OCI-M1 (cell line): Measurements from ENCODE around the gene IWS1.
"Not testable (repeated sequence)": the region's sequence is repeated elsewhere in the genome, so short reads cannot be mapped to it uniquely, and the experiment has no call there.

Source experiments
- DNase-seq: peaks from one replicate; lab custom pipeline; 2025; lab: John Stamatoyannopoulos, UW

The IWS1 gene

DNA sequence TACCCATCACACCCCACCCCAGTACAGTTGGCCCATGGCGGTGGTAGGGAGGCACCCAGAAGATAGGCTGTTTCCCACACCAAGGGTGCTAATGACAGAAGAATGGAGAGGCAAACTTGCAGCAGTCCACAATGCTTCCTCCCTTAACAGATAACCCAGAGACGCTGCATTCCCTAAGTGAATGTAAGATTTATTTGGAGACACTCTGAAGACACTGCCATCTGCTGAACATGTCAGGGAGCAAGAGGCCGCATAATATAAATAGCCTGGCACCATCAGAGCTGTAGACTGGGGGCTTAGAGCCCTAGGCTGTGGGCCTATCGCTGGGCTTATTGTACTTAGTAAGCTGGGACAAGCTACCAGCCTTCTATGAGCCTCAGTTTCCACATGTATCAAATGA, 2.2 kb upstream of the IWS1 start:
- peak; percentile 45 for DNase-seq

DNA sequence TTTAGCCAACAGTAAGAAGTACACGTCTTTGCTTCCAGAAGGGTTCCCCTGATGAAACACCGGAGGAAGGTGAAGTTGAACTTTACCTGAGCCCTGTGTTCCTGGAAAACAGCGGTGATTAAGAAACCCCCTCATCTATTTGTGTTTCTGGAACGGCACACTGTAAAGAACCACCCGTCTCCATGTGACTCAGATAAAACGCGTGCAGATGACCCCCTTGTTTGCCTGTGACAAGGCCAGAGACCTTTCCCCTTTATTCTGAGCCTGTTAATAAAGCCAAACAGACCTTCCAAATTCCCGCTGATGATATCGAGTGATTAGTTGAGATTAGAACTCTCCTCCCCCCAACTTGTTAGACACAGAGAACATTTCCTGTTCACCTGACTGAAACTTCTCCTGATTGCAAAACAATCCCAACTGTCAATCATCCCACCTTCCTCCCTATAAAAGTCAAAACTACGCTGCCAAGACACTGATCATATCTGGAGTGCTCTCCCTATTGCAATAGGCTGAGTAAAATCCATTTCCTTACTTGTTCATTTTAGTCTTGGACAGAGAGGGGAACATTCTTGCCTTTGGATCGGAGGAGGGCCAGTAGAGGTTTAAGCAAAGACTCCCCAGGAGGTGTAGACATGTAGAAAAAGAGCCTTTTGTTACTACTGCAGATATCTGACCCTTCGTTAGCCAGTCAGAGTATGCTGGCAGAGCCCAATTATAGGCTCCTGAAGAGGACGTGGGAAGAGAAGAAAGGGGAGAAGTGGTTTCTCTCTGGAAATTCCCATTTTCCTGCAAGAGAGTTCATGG, 914 bp upstream of the IWS1 start:
- DNase-seq: peak; percentile 75

DNA sequence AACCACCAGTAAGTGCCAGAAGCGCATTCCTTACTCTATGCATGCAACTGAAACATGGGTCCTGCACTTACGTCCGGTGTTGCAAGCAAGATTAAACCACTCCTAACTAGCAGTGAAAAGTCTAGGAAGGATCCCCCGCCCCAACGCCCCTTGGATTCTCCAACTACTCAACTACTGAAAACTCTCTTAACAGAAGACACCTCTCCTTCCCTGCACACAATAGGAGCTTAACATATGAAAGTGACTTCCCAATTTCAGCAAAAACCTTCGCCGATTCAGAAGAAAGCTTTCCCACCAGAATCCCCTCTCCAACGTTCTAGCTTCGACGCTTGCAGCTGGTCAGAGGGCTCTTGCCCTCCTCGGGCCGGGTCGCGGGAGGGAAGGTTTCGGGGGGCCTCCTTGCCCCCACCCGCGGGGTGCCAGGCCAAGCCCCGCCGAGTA, 578 bp downstream of the IWS1 start:
- peak; percentile 46 for DNase-seq

DNA sequence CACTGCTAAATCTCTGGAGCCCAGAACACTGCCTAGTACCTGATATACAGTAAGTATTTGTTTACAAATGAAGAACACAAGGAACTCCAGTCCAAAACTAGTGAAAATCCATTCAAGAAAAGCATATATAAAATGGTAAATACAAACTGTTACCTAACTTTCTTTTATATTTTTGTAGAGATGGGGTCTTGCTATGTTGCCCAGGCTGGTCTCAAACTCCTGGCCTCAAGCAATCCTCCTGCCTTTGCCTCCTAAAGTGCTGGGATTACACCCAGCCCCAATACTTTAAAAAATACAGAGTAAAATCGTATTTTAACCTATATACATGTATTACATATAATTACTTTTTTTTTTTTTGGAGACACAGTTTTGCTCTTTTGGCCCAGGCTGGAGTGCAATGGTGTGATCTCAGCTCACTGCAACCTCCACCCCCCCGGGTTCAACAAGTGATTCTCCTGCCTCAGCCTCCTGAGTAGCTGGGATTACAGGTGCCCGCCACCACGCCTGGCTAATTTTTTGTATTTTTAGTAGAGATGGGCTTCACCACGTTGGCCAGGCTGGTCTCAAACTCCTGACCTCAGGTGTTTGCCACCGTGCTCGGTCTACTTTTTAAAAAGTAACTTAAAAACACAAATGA, 2.0 kb downstream of the IWS1 start:
- DNase-seq: not testable (repeated sequence)

DNA sequence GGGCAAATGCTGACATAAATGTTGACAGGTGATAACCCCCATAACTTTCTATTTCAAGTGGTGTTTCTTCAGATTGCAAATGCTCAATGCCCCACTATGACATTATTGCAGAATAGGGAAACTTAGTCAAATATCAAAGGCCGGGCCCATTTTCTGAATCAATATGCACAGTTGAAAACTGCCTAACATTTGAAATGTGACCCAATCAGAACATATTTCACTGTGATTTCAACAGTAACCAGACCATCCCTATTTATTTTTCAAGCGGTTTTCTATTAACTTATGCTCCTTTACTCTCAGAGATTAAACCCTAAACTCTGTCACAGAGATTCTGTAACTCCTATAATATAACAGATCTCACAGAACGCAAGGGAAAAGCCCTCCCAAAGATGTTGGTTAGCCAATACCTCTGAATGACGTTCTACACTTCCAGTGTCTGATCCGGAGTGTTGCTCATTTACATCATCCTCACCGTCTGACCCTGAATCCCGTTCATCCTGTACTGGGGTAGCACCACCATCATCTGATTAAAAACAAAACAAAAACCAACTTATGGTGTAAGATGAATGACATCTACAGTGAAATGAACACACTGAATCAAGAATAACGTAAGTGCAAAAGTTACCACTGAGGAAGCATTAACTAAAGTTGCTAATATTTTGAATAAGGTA, 2.9 kb downstream of the IWS1 start:
- DNase-seq: no peak

DNA sequence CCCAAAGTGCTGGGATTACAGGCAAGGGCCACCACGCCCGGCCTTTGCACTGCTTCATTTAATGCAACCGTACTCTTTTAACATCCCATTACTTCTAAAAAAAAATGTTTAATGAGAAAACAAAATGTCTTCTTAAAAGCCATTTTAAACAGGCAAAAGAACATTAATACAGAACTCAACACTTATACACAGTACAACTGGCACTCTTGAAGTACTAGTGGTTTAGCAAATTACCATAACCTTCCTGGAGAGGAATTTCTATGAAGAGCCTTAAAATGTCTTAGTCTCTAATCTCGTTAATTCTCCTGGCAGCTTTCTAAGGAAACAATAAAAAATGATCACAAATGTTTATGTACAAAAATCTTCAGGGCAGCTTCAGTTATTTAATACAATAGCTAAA, 5.9 kb downstream of the IWS1 start:
- no peak for DNase-seq

DNA sequence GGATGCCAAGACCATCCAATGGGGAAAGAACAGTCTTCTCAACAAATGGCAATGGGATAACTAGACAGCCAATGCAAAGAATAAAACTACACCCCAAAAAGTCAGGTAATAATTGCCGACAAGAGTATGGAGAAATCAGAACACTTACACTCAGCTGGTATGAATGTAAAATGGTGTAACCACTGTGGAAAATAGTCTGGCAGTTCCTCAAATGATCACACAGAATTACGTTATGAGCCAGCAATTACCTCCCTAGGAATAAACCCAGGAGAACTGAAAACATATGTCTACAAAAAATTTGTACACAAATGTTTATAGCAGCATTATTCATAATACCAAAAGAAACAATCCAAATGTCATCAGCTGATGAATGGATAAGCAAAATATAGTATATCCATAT, 8.8 kb downstream of the IWS1 start:
- no peak for DNase-seq

DNA sequence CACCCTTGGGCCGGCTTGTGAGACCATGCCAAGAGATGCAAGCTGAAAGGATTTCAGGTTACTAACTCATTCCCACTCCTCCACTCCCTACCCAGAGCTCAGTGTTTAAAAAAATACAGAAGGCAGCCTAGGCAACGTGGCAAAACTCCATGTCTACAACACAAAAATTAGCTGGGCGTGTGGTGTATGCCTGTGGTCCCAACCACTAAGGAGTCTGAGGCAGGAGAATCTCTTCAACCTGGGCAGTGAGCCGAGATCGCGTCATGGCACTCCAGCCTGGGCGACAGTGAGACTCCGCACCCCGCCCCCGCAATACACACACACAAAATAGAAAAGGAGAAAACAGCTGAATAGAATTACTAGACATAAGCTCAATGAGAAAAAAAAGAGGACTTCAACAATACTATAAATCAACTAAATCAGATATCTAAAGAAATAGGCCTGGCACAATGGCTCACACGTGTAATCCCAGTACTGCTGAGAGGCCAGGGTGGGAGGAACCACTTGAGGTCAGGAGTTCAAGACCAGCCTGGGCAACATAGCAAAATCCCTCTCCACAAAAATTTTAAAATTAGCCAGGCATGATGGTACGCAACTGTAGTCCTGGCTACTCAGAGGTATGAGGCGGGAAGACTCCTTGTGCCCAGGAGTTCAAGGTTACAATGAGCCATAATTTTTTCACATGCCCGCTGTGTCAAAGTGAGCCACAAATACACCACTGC, 10.1 kb downstream of the IWS1 start:
- DNase-seq: no peak

DNA sequence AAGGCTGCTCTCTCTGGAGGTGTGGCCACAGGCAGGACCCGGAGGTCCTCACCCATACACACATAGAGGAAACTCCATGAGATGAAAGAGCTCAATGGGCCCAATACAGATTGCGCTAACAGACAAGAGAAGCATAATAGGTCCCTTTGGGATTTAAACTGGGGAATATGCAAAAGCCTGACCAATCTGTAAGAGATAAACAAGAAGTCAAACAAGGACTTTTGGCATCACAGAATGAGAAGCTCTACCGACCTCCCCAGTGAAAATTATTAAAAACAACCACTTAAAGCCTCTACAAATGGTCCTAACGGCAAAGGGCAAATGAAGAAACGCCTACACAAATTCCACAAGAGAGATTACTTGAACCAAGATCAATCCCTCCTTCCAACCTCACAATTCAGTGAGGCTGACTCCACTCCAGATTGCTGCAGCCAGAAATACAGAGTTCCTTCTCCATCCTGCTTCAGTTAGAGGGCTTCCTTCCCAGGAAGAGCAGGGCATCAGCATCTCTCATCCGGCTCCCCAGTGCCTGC, 10.8 kb downstream of the IWS1 start:
- no peak for DNase-seq

DNA sequence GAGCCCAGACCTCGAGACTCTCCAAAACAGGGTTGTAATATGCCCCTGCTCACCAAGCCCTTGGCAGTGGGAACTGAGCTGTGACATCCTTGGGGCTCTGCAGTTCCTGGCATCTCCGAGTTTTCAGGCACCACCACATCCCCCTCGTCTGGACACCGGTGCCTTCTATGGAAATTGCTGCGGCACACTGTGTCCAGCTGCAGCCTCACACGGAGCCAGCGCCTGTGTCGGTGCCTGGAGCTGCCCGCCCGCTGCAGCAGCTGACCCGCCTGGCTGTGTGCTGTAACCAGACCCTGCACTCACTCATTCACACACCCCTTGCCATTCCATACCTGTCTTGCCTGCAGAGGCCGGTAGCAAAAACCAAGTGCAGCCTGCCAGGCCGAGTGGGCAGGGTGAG, 11.8 kb downstream of the IWS1 start:
- no peak for DNase-seq

DNA sequence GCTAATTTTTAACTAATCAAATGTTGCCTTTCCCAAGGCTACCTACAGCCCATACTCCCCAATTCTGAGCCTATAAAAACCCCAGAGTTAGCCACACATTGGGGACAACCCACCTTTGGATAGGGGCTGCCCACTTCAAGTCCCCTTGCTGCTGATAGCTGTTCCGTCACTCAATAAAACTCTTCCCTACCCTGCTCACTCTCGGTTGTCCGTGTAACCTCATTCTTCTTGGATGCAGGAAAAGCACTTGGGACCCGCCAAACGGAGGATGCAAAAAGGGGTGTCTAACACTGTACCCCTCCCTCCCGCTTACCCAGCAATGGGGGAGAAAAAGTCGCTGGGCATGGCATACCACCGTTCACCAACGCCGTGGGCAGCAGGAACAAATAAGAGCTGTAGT, 12.2 kb downstream of the IWS1 start:
- DNase-seq: no peak

DNA sequence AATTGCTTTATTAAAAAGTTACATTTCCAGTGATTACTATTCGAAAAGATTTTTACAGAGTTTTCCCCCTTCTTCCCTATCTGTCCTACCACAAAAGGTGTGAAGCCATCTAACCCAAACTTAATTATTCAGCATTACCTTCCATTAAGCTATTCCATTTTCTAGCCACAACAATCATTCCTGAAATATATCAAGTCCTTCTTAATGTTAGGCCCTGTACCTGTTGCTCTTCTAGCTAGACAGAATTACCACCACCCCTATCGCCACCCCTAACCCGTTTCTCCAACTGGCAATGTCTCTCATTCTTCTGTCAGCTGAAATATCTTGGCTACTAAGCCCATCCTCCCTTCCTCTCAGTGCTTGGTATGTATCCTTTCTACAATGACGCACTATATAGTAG, 13.9 kb downstream of the IWS1 start:
- no peak for DNase-seq

DNA sequence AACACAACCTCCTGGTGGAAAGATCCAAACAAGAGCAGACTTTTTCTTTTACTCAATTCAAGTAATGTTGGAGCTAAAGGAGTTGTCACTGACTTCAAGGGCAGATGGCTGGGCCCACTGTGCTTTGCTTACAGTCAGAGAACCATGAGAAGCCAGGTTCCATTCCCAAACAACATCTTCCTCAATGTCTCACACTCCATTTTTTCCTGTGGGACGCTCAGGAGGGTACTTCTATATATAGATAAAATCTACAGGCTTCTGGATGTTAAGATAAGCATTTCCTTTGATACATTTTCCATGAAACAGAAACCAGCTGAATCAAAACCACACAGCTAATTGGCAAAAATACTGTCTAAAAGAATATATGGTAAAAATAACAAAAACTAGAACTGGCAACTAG, 14.4 kb downstream of the IWS1 start:
- peak; percentile 31 for DNase-seq

DNA sequence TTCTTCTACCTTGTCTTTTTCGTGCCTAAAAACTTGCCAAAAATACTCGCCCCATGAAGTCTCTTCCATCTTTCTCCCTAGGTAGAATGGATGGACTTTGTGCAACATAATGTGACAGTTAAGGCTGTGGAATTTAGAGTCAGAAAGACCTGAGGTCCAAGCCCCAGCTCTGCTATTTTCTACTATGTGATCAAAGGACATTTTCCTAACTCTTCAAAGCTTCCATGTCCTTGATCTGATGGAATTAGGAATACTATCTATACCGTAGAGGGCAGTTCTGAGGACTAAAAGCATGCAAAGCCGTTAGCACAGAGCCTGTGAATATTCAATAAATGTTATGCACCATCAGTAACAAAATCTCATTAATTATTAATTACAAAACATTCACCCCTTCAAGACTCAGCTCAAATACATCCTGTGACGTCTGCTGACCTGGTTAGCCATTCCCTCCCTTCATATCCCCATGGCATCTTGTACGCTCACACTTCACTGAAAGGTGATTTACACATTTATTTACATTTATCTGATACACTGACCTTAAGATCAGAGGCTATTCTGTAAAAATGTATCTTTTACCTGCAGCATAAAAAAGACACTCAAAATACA, 15.1 kb downstream of the IWS1 start:
- no peak for DNase-seq

DNA sequence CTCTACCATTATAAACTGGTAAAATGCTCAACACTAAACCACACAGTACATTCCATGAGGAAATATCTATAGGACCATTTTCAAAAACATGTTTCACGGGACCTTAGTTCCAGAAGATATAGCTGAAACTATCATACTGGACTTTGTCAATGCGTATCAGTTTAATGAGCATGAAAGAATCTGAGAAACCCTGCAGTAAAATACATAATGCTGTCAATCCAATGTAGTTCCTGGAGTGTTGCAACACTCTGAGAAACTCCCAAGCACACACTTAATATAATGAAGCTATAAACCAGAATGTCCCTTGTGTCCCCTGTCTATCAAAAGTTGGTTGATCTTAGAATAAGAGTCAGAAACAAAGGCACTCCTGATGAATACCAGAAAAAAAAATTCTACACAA, 16.2 kb downstream of the IWS1 start:
- DNase-seq: peak; percentile 6

DNA sequence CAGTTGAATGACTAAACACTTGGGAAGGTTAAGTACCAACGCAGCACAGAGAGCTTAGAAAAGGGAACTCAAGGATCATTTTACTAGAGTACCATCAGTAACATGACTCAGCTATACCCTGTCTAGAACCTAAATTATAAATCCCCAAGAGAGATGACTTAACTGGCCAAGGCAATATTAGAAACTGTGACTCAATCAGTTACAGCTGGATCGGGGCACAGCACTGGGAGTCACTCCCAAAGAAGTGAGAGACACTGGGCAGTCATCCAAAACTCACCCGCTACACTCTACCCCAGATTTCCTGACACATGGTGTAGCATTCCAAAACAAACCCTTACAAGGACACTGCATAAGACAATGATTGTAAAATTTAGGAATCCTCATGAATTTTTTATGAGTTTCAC, 17.7 kb downstream of the IWS1 start:
- DNase-seq: peak; percentile 77

DNA sequence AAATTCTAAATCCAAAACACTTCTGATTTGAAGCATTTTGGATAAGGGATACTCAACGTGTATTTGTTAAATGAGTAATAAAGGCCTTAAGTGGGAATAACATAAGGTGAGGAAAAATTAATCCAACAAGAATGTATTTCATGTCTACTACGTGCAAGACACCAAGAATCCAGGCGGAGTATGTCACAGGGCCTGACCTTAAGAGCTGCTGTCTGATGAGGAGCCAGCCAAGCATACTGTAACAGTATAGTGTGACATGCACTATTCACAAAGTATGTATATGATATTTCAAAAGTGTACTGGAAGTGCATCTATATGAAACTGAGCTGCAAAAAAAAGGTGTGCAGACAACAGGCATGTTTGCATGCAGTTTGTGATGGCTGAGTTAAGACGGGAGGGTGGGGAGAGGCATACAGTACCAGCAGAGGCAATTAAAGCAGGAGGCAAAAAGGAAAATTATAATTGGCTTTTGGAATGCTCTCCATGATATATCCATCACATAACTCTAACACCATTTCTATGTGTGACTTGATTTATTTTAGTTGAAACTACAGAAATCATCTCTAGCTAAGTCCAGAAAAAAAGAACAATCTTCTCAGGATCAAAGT, 18.2 kb downstream of the IWS1 start:
- DNase-seq: no peak

DNA sequence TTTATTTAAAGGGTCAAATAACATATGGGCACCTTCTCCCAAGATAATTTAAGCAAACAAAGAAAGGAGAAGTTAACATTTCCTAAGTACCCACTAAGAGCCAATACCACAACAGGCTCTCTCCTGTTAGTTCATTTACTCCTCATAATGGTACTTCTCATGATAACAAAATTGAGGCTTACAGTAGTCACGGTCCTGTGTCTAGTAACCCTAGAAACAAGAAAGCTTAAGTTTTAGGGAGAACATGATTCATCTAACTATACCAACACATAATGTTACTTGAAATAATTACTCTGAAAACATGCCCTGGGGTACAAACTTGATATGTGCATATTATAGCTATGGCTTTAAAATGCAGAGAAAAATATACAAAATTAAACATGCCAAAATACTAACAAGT, 19.8 kb downstream of the IWS1 start:
- peak; percentile 21 for DNase-seq

DNA sequence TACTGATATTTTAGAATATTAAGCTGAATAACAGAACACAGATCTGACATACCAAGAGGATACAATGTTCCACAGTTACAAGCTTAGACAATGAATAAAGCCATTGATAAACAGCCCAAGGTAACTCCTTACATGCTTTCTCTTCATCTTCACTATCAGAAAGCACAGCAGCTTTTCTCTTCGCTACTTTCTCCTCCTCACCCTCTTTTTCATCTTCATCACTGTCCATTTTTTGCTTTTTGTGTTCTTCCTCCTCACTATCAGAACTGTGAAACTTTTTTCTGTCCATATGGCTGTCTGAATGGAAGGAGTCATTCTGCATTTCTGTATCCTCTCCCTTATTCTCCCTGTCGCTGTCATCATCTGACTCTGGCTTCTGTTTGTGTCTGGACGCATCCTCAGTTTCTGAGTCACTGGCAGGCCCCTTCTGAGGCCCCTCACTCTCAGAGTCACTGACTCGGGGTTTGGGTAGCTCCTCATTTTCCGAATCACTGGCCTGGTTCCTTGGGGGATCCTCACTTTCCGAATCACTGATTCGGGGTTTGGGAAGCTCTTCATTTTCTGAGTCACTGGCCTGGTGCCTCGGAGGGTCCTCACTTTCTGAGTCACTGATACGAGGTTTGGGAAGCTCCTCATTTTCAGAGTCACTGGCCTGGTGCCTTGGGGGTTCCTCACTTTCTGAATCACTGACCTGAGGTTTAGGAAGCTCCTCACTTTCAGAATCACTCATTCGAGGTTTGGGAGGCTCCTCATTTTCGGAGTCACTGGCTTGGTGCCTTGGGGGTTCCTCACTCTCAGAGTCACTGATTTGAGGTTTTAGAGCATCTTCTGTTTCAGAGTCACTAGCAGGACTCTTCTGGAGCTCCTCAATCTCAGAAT, 21.5 kb downstream of the IWS1 start:
- DNase-seq: no peak

DNA sequence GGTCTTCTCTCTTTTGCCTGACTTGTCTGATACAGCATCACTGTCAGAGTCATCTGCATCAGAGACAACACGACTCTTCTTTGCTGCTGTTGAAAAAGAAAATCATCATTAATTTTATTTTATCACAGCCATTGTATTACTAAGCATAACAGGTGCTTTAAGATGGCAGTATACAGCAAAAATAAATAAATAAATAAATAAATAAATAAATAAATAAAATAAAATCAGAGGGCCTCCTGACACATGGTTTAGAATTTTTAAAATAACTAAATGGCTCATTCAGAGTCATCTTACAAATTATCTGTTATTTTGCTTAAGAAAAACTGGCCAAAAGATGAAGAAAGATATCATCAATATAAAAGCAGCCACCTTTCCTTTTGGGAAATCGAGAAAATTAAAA, 22.8 kb downstream of the IWS1 start:
- no peak for DNase-seq
